ENCODE data around the gene NEURL1.
"Not testable (repeated sequence)": the region's sequence is repeated elsewhere in the genome, so short reads cannot be mapped to it uniquely, and the experiment has no call there.

Gene NEURL1

GRCh38 chr10:103632871-103633270, 139.4 kb downstream of the NEURL1 start:
- DNase-seq, result not testable (repeated sequence)

- DNase-seq, result no peak
These were observed 140.3 kb downstream of the NEURL1 start for GRCh38 chr10:103633846-103634245.

GRCh38 chr10:103635580-103635979, 142.1 kb downstream of the NEURL1 start:
- no peak for DNase-seq

- no peak for DNase-seq
These were observed 143.0 kb downstream of the NEURL1 start for GRCh38 chr10:103636492-103636891.

- no peak for DNase-seq
These were observed 143.5 kb downstream of the NEURL1 start for GRCh38 chr10:103637011-103637410.

- no peak for DNase-seq
These were observed 144.5 kb downstream of the NEURL1 start for GRCh38 chr10:103637927-103638557.

- no peak for DNase-seq
These were observed 145.4 kb downstream of the NEURL1 start for GRCh38 chr10:103638948-103639347.

GRCh38 chr10:103640436-103641181, 147.1 kb downstream of the NEURL1 start:
- DNase-seq, result no peak

- DNase-seq, result no peak
These were observed 147.8 kb downstream of the NEURL1 start for GRCh38 chr10:103641326-103641725.
